MG63 (cell line): ENCODE results near the gene DOCK11. TPM values are rescaled to one million over a fixed set of nuclear protein-coding genes. Genes with fewer than 3 reads are reported as not detected.
"Not testable (repeated sequence)": the region's sequence is repeated elsewhere in the genome, so short reads cannot be mapped to it uniquely, and the experiment has no call there.

Experiments used
- DNase-seq: peaks from one replicate; pipeline ENCODE4 v3.0.0-alpha.2; 2020
- H3K27me3 ChIP-seq: fragments of 250-450 bp; sonication (Bioruptor Pico); 2 replicates; pipeline ENCODE4 v1.5.1; 2020; ENCODE audit warnings: mild to moderate bottlenecking, moderate library complexity
- H3K36me3 ChIP-seq: fragments of 250-450 bp; sonication (Bioruptor Pico); 2 replicates; pipeline ENCODE4 v1.5.1; 2020; ENCODE audit warnings: mild to moderate bottlenecking, moderate library complexity
- H3K4me3 ChIP-seq: fragments of 250-450 bp; sonication (Bioruptor Pico); 2 replicates; pipeline ENCODE4 v1.5.1; 2020; ENCODE audit warnings: mild to moderate bottlenecking, moderate library complexity
- H3K9me3 ChIP-seq: fragments of 250-450 bp; sonication (Bioruptor Pico); 2 replicates; pipeline ENCODE4 v1.5.1; 2020; ENCODE audit warnings: mild to moderate bottlenecking, moderate library complexity
- total RNA-seq: library from RNA; depleted of rRNA; stranded (reverse); fragments of >200 nt; shearing (Covaris generic); gene quantifications from 2 replicates; pipeline ENCODE4 v1.2.3, GENCODE V29; 2014; ENCODE audit warnings: low replicate concordance; rRNA removed

DOCK11 gene
- total RNA-seq, 1 experiment from 2014 or later, result 6.4 TPM

DNA sequence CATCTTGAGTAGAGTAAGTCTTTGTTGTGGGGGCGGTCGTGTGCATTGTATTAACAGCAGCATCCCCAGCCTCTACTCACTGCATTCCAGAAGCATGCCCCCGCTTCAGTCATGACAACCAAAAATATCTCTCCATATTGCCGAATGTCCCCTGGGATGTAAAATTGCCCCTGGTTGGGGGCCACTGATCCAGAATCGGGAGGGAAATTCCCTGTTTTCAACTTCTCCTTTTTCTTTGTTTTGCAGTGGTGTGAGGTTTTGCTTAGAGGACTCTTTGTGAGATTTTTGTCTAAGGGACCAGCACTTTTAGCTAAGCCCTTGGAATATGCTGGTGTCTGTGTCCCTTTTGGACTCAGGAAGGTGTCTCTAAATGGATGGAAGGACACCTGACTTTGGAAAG, 228.8 kb downstream of the DOCK11 start:
- DNase-seq, result no peak
- Histone ChIP-seq H3K9me3 (no peaks in the 10 kb centered on the region), H3K36me3 (no peaks in the 10 kb centered on the region), H3K27me3 (no peaks in the 10 kb centered on the region), H3K4me3 (no peak overlapping the region)

DNA sequence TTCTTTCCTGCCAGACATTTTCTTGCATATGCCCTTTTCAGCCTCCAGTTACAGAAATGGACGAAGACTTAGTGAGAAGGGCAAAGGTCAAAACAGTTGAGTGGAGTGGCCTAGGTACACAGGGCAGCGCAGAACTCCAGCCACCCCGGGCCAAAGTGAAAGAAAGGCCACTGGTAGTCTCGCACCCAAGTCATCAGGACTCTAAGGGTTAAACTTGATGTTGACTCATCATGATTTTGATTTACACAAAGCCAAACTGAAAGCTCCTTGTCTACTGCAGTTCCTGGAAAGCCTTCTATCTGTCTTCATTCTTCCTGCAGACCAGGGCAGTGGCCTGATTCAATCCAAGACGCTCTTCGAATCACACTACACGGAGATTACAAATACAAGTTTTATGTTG, 229.2 kb downstream of the DOCK11 start:
- DNase-seq, result peak; percentile 1
- no peaks in the 10 kb centered on the region for H3K27me3 ChIP-seq
- no peaks in the 10 kb centered on the region for H3K36me3 ChIP-seq
- no peak overlapping the region for H3K4me3 ChIP-seq
- no peaks in the 10 kb centered on the region for H3K9me3 ChIP-seq

DNA sequence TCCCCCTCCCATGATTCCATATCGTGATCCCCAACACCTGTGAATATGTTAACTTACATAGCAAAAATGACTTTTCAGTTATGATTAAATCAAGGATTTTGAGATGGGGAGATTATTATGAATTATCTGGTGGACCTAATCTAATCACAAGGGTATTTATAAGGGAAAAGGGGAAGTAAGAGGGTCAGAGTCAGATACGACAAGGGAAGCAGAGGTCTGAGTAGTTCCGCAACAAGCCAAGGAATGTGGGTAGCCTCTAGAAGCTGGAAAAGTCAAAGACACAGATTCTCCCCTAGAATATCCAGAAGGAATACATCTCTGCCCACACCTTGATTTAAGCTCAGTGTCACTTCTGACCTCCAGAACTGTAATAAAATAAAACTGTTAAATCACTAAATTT, 230.8 kb downstream of the DOCK11 start:
- Histone ChIP-seq H3K36me3 (no peaks in the 10 kb centered on the region), H3K9me3 (no peaks in the 10 kb centered on the region), H3K4me3 (no peak overlapping the region), H3K27me3 (no peaks in the 10 kb centered on the region)
- no peak for DNase-seq

DNA sequence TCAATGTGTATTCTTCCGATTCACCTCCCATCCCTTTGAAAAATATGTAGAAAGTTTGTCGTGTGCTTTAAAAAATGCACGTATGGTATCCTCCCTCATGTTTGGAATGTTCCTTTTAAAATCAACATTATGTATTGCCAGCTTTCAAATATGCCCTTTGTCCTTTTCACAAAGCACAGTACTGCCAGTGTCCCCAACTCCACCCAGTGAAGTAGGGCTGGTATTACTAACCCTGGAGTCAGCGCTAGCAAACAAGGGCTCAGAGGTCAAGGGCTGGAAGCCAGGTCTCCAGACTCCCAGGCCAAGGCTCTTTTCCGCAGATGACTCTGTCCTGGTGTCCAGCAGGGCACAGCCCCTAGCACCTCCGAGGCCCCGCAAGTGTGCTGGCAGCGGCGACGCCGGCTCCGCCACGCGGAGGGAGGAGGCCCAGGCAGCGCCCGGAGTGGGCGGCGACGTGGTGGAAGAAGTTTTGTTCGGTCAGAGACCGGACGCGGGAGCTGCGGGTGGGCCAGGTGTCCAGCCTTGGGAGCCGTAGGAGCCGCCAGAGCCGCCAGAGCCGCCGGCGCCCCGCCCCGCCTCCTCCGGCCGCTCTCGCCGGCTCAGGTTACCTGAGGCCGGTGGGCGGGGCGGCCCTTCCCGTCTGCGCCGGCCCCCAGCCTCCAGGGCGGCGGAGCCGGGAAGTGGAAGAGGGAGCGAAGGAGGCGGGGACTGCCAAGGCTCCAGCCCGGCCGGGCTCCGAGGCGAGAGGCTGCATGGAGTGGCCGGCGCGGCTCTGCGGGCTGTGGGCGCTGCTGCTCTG, 231.5 kb downstream of the DOCK11 start, which contains the start of gene IL13RA1:
IL13RA1 (plus strand) TSS at position 720 of the 799 bp plus-strand sequence; CDS start at position 753, 33 bp downstream.
- H3K9me3 ChIP-seq, result no peaks in the 10 kb centered on the region
- peak within 1 kb of the TSS; percentile 61 for H3K4me3 ChIP-seq
- H3K27me3 ChIP-seq, result no peaks in the 10 kb centered on the region
- DNase-seq, result peak; percentile 82
- no peaks in the 10 kb centered on the region for H3K36me3 ChIP-seq

DNA sequence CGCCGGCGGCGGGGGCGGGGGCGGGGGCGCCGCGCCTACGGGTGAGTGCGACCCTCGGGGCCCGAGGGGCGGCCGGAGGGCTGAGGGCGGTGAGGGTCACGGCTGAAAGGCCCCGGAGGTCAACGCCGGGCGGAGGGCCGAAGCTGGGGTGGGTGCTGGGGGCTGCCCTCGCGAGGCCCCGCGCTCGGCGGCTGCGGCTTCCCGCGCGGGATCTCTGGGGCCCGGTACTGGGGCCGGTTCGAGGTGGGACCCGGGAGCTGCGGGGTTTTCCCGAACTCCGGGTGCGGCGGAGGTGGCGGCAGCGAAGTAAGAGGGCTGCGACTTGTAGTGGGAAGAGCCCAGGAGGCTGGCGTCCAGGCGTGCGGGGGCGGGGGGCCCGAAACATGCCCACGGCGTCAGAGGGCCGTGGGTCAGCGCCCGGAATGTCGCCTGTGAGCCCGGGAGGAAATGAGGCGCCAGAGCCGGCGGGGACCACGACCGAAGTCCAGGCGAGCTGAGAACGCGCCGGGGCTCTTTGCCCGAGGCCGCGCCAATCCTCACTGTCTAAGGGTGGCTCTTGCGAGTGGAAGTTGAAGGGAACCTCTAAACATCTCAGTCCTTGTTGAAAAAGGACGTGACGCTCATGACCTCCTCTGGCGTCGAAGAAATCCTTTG, 232.2 kb downstream of the DOCK11 start:
- peak; percentile 31 for DNase-seq

DNA sequence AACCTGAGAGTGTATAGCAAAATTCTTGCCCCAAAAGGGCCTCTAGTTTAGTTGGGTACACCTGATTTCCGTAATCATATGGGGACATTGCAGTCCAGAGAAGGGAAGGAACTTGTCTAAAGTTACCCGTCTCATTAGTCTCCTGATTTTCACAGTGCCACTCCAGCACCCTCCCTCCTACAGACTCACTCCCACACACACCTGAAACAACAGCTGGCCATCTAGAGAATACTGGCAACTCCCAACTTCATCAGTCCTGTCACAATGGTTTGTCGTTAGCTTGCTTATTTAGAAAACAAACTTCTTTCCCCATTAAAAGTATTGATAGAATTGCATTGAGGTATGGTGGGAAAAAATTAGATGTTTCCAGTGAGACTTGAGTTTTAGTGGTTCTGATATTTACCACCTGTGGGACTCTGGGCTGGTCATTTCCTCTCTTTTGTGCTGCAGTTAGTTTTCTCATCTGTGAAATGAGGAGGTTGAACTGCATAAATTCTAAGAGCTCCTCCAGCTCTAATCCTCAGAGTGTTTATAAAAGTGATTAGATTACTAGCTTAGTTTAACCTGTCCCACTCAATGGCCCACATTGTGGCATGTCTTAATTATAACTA, 233.5 kb downstream of the DOCK11 start:
- no peak for DNase-seq
- Histone ChIP-seq H3K27me3 (no peaks in the 10 kb centered on the region), H3K4me3 (no peak overlapping the region), H3K9me3 (peaks cover 3% of the 10 kb centered on the region; the same call in 1 of the 2 replicates), H3K36me3 (no peaks in the 10 kb centered on the region)

More for the DNA sequence above, 232.2 kb downstream of the DOCK11 start:
- Histone ChIP-seq H3K36me3 (no peaks in the 10 kb centered on the region), H3K9me3 (no peaks in the 10 kb centered on the region), H3K4me3 (peak overlapping the region; percentile 61), H3K27me3 (no peaks in the 10 kb centered on the region)

DNA sequence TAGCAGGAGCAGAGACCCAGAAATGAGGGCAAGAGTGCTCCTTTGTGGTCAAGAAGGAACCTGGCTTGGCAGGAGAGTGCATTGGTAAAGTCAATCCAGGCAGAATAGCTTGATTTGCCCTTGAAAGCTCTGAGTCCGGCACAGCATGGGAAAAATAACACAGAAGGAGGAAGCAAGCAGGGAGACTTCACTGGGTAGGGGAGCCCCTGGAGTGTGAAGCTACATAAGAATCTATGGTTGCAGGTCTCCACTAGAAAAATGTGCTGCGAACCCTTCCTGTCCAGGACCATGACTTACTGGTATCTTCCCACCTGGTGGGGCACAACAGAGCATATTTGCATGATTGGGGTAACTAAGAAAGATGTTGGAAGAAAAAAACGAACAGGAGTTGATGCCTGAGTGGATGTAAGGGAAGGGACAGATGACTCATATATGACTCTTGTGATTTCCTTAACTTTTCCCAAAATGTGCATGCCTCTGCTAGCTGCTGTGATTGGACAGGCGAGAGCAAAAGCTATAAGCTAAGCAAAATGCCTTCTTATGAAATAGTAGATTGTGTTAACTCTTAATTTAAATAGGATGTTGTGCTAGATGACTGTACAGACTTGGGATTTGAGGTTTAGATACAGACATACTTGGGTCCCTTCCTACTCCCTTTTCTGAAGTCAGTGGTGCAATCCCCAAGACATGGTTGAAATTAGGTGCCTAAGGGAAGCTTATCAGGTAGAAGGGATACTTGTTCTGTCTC, 235.1 kb downstream of the DOCK11 start:
- H3K27me3 ChIP-seq, result no peaks in the 10 kb centered on the region
- no peak overlapping the region for H3K4me3 ChIP-seq
- H3K9me3 ChIP-seq, result peaks cover 3% of the 10 kb centered on the region; the same call in 1 of the 2 replicates
- H3K36me3 ChIP-seq, result no peaks in the 10 kb centered on the region
- no peak for DNase-seq

DNA sequence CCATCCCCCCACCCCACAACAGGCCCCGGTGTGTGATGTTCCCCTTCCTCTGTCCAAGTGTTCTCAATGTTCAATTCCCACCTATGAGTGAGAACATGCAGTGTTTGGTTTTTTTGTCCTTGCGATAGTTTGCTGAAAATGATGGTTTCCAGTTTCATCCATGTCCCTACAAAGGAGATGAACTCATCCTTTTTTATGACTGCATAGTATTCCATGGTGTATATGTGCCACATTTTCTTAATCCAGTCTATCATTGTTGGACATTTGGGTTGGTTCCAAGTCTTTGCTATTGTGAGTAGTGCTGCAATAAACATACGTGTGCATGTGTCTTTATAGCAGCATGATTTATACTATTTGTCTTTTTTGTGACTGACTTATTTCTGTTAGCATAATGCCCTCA, 236.9 kb downstream of the DOCK11 start:
- not testable (repeated sequence) for H3K27me3 ChIP-seq, H3K4me3 ChIP-seq, H3K9me3 ChIP-seq, DNase-seq, H3K36me3 ChIP-seq

DNA sequence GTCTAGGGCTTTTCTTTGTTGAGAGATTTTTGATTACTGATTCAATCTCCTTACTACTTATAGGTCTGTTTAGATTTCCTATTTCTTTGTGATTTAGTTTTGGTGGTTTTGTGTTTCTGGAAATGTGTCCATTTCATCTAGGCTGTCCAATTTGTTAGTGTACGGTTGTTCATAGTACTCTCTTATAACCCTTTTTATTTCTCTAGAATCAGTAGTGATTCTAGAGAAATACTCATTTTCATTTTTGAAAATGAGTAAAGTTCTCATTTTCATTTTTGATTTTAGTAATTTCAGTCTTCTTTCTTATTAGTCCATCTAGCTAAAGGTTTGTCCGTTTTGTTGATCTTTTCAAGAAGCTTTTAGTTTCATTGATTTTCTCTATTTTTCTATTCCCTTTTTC, 239.3 kb downstream of the DOCK11 start:
- DNase-seq, result no peak
- Histone ChIP-seq H3K36me3 (no peaks in the 10 kb centered on the region), H3K9me3 (peaks cover 3% of the 10 kb centered on the region; the same call in 1 of the 2 replicates), H3K4me3 (no peak overlapping the region), H3K27me3 (no peaks in the 10 kb centered on the region)

Other genes starting within 250 kb of the DOCK11 start
- gene WDR44, start 149.7 kb upstream of the DOCK11 start, total RNA-seq, result 6.1 and 6.3 TPM in 2 replicates
- gene IL13RA1, start 231.8 kb downstream of the DOCK11 start, total RNA-seq, result 24.7 and 24.8 TPM in 2 replicates